ENCODE results near the gene LIMA1. TPM values are rescaled to one million over a fixed set of nuclear protein-coding genes. Genes with fewer than 3 reads are reported as not detected.
A peak's percentile ranks its signal among the peaks of the same experiment; 100 is the strongest.

Gene LIMA1
- total RNA-seq, 1 donor from 2014 or later: 96.6 TPM

DNA sequence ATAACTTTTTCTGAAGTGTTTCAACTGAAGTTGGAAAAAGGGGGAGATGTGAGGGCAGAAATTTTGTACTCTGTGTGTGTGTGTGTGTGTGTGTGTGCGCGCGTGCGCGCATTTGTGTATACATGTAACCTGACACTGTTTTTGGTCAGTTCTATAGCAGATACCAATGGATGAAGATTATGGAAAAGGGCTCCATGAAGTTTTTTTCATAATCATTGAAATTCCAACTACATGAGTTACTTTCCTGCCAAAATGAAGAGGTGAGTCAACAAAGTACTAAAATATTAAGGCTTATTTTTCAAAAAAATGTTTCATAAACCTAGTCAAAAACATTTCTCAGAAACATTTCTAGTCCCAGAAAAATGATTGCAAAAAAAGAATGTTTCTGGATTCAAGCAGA, 90.4 kb downstream of the LIMA1 start:
- Mint-ChIP-seq H3K27me3 (ENCODE audit: unreplicated experiment) (no peaks in the 10 kb centered on the region), H3K9me3 (ENCODE audit: unreplicated experiment) (no peaks in the 10 kb centered on the region), H3K27ac (ENCODE audit: unreplicated experiment) (peak overlapping the region; percentile 59), H3K4me1 (ENCODE audit: unreplicated experiment) (peaks cover 28% of the 10 kb centered on the region), H3K4me3 (ENCODE audit: unreplicated experiment) (no peak overlapping the region), H3K36me3 (ENCODE audit: unreplicated experiment) (peaks cover 35% of the 10 kb centered on the region)
- TF ChIP-seq, protein P1, sequence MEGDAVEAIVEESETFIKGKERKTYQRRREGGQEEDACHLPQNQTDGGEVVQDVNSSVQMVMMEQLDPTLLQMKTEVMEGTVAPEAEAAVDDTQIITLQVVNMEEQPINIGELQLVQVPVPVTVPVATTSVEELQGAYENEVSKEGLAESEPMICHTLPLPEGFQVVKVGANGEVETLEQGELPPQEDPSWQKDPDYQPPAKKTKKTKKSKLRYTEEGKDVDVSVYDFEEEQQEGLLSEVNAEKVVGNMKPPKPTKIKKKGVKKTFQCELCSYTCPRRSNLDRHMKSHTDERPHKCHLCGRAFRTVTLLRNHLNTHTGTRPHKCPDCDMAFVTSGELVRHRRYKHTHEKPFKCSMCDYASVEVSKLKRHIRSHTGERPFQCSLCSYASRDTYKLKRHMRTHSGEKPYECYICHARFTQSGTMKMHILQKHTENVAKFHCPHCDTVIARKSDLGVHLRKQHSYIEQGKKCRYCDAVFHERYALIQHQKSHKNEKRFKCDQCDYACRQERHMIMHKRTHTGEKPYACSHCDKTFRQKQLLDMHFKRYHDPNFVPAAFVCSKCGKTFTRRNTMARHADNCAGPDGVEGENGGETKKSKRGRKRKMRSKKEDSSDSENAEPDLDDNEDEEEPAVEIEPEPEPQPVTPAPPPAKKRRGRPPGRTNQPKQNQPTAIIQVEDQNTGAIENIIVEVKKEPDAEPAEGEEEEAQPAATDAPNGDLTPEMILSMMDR (IDR thresholded peaks at IDR 0.05): no peak
- DNase-seq (ENCODE audit: extremely low spot score, unreplicated experiment): no peak

DNA sequence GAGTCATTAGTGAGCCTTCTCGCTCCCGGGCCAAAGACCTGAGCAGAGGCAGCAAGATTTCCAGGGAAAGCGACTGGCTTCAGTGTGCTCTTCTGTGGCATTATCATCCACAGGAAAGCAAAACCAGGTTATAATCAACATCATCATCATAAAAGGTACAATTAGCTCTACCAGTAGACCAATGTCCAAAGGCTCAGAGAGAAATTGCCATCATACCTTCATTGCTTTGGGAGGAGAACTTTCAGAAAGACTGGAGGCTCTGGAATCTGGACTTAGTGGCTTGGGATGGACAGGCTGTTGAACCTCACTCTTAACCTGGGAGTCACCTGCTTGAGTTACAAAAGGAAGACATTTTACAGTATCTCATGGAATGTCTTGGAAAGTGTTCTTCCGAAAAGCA, 91.1 kb downstream of the LIMA1 start:
- Mint-ChIP-seq H3K36me3 (ENCODE audit: unreplicated experiment) (peaks cover 31% of the 10 kb centered on the region), H3K27me3 (ENCODE audit: unreplicated experiment) (no peaks in the 10 kb centered on the region), H3K4me1 (ENCODE audit: unreplicated experiment) (peaks cover 35% of the 10 kb centered on the region), H3K4me3 (ENCODE audit: unreplicated experiment) (no peak overlapping the region), H3K27ac (ENCODE audit: unreplicated experiment) (no peak overlapping the region), H3K9me3 (ENCODE audit: unreplicated experiment) (no peaks in the 10 kb centered on the region)
- TF ChIP-seq, protein P1 (IDR thresholded peaks at IDR 0.05): no peak
- DNase-seq (ENCODE audit: extremely low spot score, unreplicated experiment): no peak

DNA sequence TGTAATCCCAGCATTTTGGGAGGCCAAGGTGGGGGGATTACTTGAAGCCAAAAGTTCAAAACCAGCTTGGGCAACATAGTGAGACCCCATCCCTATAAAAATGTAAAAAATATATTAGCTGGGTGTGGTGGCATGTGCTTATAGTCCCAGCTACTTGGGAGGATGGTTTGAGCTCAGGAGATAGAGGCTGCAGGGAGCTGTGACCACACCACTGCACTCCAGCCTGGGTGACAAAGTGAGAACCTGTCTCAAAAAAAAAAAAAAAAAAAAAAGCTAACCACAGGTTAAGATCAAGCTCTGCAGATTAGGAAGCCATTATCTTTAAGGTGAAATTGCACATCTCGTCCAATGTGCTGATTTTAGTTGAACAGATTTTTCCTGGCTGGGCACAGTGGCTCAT, 92.5 kb downstream of the LIMA1 start:
- peaks cover 29% of the 10 kb centered on the region for H3K36me3 Mint-ChIP-seq (ENCODE audit: unreplicated experiment)
- peaks cover 43% of the 10 kb centered on the region for H3K4me1 Mint-ChIP-seq (ENCODE audit: unreplicated experiment)
- DNase-seq (ENCODE audit: extremely low spot score, unreplicated experiment): no peak
- H3K4me3 Mint-ChIP-seq (ENCODE audit: unreplicated experiment): no peak overlapping the region
- TF ChIP-seq, protein P1 (IDR thresholded peaks at IDR 0.05): no peak
- no peaks in the 10 kb centered on the region for H3K9me3 Mint-ChIP-seq (ENCODE audit: unreplicated experiment)
- H3K27me3 Mint-ChIP-seq (ENCODE audit: unreplicated experiment): no peaks in the 10 kb centered on the region
- no peak overlapping the region for H3K27ac Mint-ChIP-seq (ENCODE audit: unreplicated experiment)

DNA sequence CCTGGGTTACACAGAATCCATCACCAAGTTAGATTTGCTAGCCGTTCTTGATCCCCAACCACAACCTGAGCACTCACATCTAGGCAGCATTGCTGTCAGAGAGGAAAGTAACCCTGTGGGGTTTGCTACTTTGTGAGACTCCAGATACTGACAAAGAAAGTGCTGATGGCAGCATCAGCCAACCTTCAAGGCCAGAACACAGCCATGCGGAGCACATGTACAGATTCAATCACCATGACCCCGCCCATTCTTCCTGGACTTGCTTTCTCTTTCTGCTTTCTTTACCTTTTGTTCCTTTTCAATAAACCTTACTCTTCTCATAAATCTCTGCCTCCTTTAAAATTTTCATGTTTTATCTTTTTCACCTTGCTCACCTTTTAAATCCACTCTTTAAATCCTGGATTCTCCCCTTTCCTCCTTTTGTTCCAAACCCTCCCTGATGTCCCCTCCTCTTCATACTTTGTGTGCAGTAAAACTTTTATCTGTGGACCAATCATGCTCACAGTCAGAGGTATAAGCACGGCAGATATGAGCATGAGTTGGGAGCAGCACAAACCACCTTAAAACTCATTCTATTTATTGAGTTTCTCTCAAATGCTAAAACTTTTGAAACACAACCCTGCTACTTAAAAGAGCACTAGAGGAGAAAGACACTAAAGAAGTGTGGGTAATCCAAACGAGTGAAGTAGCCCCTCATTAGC, 94.3 kb downstream of the LIMA1 start:
- no peaks in the 10 kb centered on the region for H3K9me3 Mint-ChIP-seq (ENCODE audit: unreplicated experiment)
- H3K4me3 Mint-ChIP-seq (ENCODE audit: unreplicated experiment): no peak overlapping the region

DNA sequence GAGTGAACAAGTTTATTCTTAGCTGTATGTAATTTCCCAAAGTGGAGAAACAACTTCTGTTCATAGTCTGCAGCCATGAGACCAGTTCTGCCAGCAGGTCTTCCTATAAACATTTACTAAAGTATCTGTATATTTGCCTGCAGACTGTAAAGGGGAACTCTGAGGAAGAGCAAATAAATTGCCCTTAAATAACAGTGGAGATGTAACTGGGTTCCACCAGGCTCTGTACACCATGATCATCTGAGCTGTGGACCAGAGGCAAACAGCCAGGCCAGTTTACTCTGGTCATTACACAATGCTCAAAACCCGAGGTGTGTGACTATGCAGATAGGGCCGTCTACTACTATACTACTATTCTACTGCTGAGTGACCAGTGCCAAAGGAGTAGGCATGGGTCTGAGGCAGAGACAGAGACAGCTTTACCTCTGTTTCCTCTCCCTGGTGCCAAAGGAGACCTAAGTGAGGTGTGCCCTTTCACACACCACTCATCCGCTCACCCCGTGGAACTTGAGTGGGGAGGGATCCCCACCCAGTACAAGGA, 95.0 kb downstream of the LIMA1 start:
- DNase-seq (ENCODE audit: extremely low spot score, unreplicated experiment): no peak
- H3K36me3 Mint-ChIP-seq (ENCODE audit: unreplicated experiment): peaks cover 31% of the 10 kb centered on the region
- no peaks in the 10 kb centered on the region for H3K27me3 Mint-ChIP-seq (ENCODE audit: unreplicated experiment)
- H3K27ac Mint-ChIP-seq (ENCODE audit: unreplicated experiment): peak overlapping the region; percentile 88
- H3K4me1 Mint-ChIP-seq (ENCODE audit: unreplicated experiment): peaks cover 58% of the 10 kb centered on the region
- TF ChIP-seq, protein P1 (IDR thresholded peaks at IDR 0.05): no peak
- no peaks in the 10 kb centered on the region for H3K9me3 Mint-ChIP-seq (ENCODE audit: unreplicated experiment)
- no peak overlapping the region for H3K4me3 Mint-ChIP-seq (ENCODE audit: unreplicated experiment)

More for the DNA sequence above, 94.3 kb downstream of the LIMA1 start:
- peaks cover 28% of the 10 kb centered on the region for H3K36me3 Mint-ChIP-seq (ENCODE audit: unreplicated experiment)
- no peaks in the 10 kb centered on the region for H3K27me3 Mint-ChIP-seq (ENCODE audit: unreplicated experiment)
- H3K4me1 Mint-ChIP-seq (ENCODE audit: unreplicated experiment): peaks cover 54% of the 10 kb centered on the region
- TF ChIP-seq, protein P1 (IDR thresholded peaks at IDR 0.05): no peak
- H3K27ac Mint-ChIP-seq (ENCODE audit: unreplicated experiment): peak overlapping the region; percentile 88
- DNase-seq (ENCODE audit: extremely low spot score, unreplicated experiment): no peak
